ENCODE results near the gene PTPRD. TPM values are rescaled to one million over a fixed set of nuclear protein-coding genes. Genes with fewer than 3 reads are reported as not detected.

Gene PTPRD
- total and polyA plus RNA-seq, 9 of the 15 experiments (the other 6 are each of a cell fraction or from before 2014, with no cell fraction given), result 0.11 TPM; not detected in 8

GRCh38 chr9:10633785-10634184, 21.0 kb upstream of the PTPRD start:
- Histone ChIP-seq H3K9ac (ENCODE audit: insufficient read depth in 1 of 2, low read depth in 2 of 2, low read length in 2 of 2) (no peak overlapping the region), H3K27ac (ENCODE audit: extremely low read depth, low read depth, low read length) (no peak overlapping the region), H3K4me1 (replicated peaks in 1 of 2; ENCODE audit: control insufficient read depth in 2 of 2, insufficient read depth in 2 of 2, low read length in 2 of 2) (no peaks in the 10 kb centered on the region), H3K36me3 (ENCODE audit: control insufficient read depth, insufficient read depth, low read length) (no peaks in the 10 kb centered on the region), H3K9me1 (ENCODE audit: control insufficient read depth, insufficient read depth, low read length) (no peaks in the 10 kb centered on the region), H3K4me2 (ENCODE audit: insufficient read depth, low read length) (no peak overlapping the region), H3K79me2 (ENCODE audit: control insufficient read depth, insufficient read depth, low read length) (no peaks in the 10 kb centered on the region), H3K9me3 (replicated peaks; ENCODE audit: control insufficient read depth, insufficient read depth, low read depth, low read length) (no peaks in the 10 kb centered on the region), H4K20me1 (replicated peaks; ENCODE audit: control insufficient read depth, insufficient read depth, low read length) (no peaks in the 10 kb centered on the region), H3K27me3 (ENCODE audit: control insufficient read depth in 2 of 2, insufficient read depth in 2 of 2, low read length in 2 of 2) (no peaks in the 10 kb centered on the region), H2AFZ (ENCODE audit: low read depth, low read length) (no peak overlapping the region), H3K4me3 (no peak overlapping the region)
- intact Hi-C loops (cut with micrococcal nuclease), result no loop called here
- no peak for DNase-seq (ENCODE audit: extremely low read depth in 1 of 4, low spot score in 3 of 4)
- BruUV-seq (replicated peaks), result no TSS peak
- ChIA-PET CTCF (ENCODE audit: low intra/inter-chr PET ratio) (no interaction called here), POLR2A (no interaction called here)
- 0% methylated on average over 3 of the region's 3 CpGs for WGBS (ENCODE audit: insufficient coverage, low coverage, missing lambda C conversion rate)
- in situ Hi-C loops (cut with MboI), result no loop called here
- TF ChIP-seq PCBP1 (IDR thresholded peaks at IDR 0.05; ENCODE audit: low read depth, low read length, poor library complexity, severe bottlenecking) (no peak), ZBTB49 (CRISPR knock-in tag; IDR thresholded peaks at IDR 0.05; ENCODE audit: borderline replicate concordance) (no peak), EP400 (IDR thresholded peaks at IDR 0.05) (no peak), TARDBP (IDR thresholded peaks at IDR 0.05) (no peak)
- FAIRE-seq, result no peak
- ATAC-seq, result no peak
